Keratinocyte (primary cell): ENCODE results near the gene AHCYL2.
A peak's percentile ranks its signal among the peaks of the same experiment; 100 is the strongest.

Source experiments
- EZH2 ChIP-seq: IDR thresholded peaks from one replicate; pipeline ENCODE4 v1.6.1; 2012; ENCODE audit warnings: inconsistent platforms, mild to moderate bottlenecking, low read length, moderate library complexity
- TF ChIP-seq, protein P1 (sequence below), 3 experiments: IDR thresholded peaks in 1 of 3; conservative IDR thresholded peaks in 1 of 3; optimal IDR thresholded peaks in 1 of 3; 2 replicates in 2 of 3; 3 replicates in 1 of 3; pipeline versions ENCODE3 to v1.5.1; 2011; ENCODE audit warnings: low read length in 3 of 3, mild to moderate bottlenecking in 3 of 3, moderate library complexity in 2 of 3, control low read depth in 1 of 3, inconsistent platforms in 1 of 3; ENCODE audit not compliant: insufficient read depth in 2 of 3; ENCODE audit errors: extremely low read depth in 1 of 3

DNA sequence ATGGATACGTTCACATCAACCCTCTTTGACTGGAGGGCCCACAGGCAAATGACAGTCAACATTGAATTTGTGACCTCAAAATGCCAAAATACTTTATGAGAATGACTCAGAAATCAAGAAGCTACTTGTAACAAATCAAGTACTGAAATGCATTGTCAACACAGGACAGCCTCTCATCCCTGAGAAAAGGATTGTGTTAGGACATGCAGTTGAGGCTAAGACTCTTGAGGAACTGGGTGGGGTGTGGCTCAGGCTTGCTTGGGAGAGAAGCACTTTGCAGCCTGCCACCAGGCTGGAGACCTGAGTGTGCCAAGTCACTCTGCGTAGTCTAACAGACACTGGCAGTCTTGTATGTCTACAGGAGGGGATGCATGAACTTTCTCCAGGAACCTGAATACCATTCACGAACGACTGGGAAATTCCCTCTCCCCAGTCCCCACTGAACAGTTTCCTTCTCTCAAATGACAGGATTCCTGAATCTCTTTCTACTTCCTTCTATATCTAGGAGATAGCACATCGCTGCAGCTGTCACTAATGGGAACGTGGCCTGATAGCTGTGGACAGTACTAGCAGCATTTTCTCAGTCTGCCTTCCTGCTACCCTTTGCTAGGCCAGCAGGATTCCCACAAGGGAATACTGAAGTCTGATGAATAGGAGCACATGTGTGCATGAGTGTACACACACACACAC, 39.7 kb upstream of the AHCYL2 start:
- no peak for TF ChIP-seq EZH2
- TF ChIP-seq, protein P1, sequence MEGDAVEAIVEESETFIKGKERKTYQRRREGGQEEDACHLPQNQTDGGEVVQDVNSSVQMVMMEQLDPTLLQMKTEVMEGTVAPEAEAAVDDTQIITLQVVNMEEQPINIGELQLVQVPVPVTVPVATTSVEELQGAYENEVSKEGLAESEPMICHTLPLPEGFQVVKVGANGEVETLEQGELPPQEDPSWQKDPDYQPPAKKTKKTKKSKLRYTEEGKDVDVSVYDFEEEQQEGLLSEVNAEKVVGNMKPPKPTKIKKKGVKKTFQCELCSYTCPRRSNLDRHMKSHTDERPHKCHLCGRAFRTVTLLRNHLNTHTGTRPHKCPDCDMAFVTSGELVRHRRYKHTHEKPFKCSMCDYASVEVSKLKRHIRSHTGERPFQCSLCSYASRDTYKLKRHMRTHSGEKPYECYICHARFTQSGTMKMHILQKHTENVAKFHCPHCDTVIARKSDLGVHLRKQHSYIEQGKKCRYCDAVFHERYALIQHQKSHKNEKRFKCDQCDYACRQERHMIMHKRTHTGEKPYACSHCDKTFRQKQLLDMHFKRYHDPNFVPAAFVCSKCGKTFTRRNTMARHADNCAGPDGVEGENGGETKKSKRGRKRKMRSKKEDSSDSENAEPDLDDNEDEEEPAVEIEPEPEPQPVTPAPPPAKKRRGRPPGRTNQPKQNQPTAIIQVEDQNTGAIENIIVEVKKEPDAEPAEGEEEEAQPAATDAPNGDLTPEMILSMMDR (optimal IDR thresholded peaks at IDR 0.05 in 1 of 3, IDR thresholded peaks at IDR 0.05 in 1 of 3, conservative IDR thresholded peaks at IDR 0.05 in 1 of 3; ENCODE audit: extremely low read depth in 1 of 3, insufficient read depth in 2 of 3, low read length in 3 of 3), result peak in 2 of 3 experiments; percentile 3 to 4
